Astrocyte (in vitro differentiated cells and primary cell): ENCODE measurements around the gene CPEB2.

Source experiments
- EZH2 ChIP-seq: IDR thresholded peaks from 2 replicates; pipeline ENCODE4 v1.6.1; 2012; ENCODE audit warnings: mild to moderate bottlenecking, low read length, inconsistent platforms; ENCODE audit not compliant: insufficient read depth
- TF ChIP-seq, protein P1 (sequence below): IDR thresholded peaks from 2 replicates; pipeline ENCODE4 v1.5.1; 2011; ENCODE audit warnings: low read depth, mild to moderate bottlenecking, inconsistent platforms, low read length, moderate library complexity; ENCODE audit not compliant: insufficient read depth

GRCh38 chr4:15116509-15117079 is 114.3 kb downstream of the CPEB2 start:
- TF ChIP-seq, protein P1, sequence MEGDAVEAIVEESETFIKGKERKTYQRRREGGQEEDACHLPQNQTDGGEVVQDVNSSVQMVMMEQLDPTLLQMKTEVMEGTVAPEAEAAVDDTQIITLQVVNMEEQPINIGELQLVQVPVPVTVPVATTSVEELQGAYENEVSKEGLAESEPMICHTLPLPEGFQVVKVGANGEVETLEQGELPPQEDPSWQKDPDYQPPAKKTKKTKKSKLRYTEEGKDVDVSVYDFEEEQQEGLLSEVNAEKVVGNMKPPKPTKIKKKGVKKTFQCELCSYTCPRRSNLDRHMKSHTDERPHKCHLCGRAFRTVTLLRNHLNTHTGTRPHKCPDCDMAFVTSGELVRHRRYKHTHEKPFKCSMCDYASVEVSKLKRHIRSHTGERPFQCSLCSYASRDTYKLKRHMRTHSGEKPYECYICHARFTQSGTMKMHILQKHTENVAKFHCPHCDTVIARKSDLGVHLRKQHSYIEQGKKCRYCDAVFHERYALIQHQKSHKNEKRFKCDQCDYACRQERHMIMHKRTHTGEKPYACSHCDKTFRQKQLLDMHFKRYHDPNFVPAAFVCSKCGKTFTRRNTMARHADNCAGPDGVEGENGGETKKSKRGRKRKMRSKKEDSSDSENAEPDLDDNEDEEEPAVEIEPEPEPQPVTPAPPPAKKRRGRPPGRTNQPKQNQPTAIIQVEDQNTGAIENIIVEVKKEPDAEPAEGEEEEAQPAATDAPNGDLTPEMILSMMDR = no peak
- no peak for TF ChIP-seq EZH2
